ENCODE results near the gene TMPRSS9.
"Not testable (repeated sequence)": the region's sequence is repeated elsewhere in the genome, so short reads cannot be mapped to it uniquely, and the experiment has no call there.

The TMPRSS9 gene

GRCh38 chr19:2438178-2438577 is 78.1 kb downstream of the TMPRSS9 start:
- DNase-seq (ENCODE audit: low spot score), result no peak

- DNase-seq (ENCODE audit: low spot score), result no peak
Observed at GRCh38 chr19:2440515-2440914, 80.5 kb downstream of the TMPRSS9 start.

GRCh38 chr19:2441096-2441752 is 81.2 kb downstream of the TMPRSS9 start:
- no peak for DNase-seq (ENCODE audit: low spot score)

- no peak for DNase-seq (ENCODE audit: low spot score)
Observed at GRCh38 chr19:2443116-2443784, 83.2 kb downstream of the TMPRSS9 start.

GRCh38 chr19:2443785-2444182 is 83.7 kb downstream of the TMPRSS9 start:
- no peak for DNase-seq (ENCODE audit: low spot score)

- no peak for DNase-seq (ENCODE audit: low spot score)
Observed at GRCh38 chr19:2444251-2445002, 84.4 kb downstream of the TMPRSS9 start.

- peak; percentile 69 for DNase-seq (ENCODE audit: low spot score)
Observed at GRCh38 chr19:2446381-2446780, 86.3 kb downstream of the TMPRSS9 start.

- DNase-seq (ENCODE audit: low spot score), result peak; percentile 25
Observed at GRCh38 chr19:2449019-2449418, 89.0 kb downstream of the TMPRSS9 start.

GRCh38 chr19:2451138-2451537 is 91.1 kb downstream of the TMPRSS9 start:
- DNase-seq (ENCODE audit: low spot score), result no peak

- DNase-seq (ENCODE audit: low spot score), result no peak
Observed at GRCh38 chr19:2451741-2452140, 91.7 kb downstream of the TMPRSS9 start.

- no peak for DNase-seq (ENCODE audit: low spot score)
Observed at GRCh38 chr19:2453431-2454025, 93.5 kb downstream of the TMPRSS9 start.

GRCh38 chr19:2454199-2454961 is 94.3 kb downstream of the TMPRSS9 start:
- DNase-seq (ENCODE audit: low spot score), result no peak

GRCh38 chr19:2454962-2455850 is 95.1 kb downstream of the TMPRSS9 start:
- no peak for DNase-seq (ENCODE audit: low spot score)

- no peak for DNase-seq (ENCODE audit: low spot score)
Observed at GRCh38 chr19:2455851-2456570, 95.9 kb downstream of the TMPRSS9 start.

GRCh38 chr19:2457394-2458037 is 97.5 kb downstream of the TMPRSS9 start:
- no peak for DNase-seq (ENCODE audit: low spot score)

GRCh38 chr19:2458054-2458453 is 98.0 kb downstream of the TMPRSS9 start:
- no peak for DNase-seq (ENCODE audit: low spot score)

- not testable (repeated sequence) for DNase-seq (ENCODE audit: low spot score)
Observed at GRCh38 chr19:2458776-2459175, 98.7 kb downstream of the TMPRSS9 start.

GRCh38 chr19:2460245-2460644 is 100.2 kb downstream of the TMPRSS9 start:
- DNase-seq (ENCODE audit: low spot score), result no peak

GRCh38 chr19:2461751-2462634 is 101.9 kb downstream of the TMPRSS9 start:
- no peak for DNase-seq (ENCODE audit: low spot score)

Data from SW480 (cell line).